ENCODE data around the gene RPS6KB2. TPM values are rescaled to one million over a fixed set of nuclear protein-coding genes. Genes with fewer than 3 reads are reported as not detected.

The RPS6KB2 gene
- total and polyA plus RNA-seq, 9 of the 15 experiments (the other 6 are each of a cell fraction or from before 2014, with no cell fraction given) = 0.42 to 122 (median 82.6) TPM

- TF ChIP-seq THRA (IDR thresholded peaks at IDR 0.05) (no peak), DMBX1 (CRISPR knock-in tag; IDR thresholded peaks at IDR 0.05; ENCODE audit: borderline replicate concordance) (no peak), ZBTB34 (CRISPR knock-in tag; IDR thresholded peaks at IDR 0.05) (no peak), ZSCAN32 (CRISPR knock-in tag; IDR thresholded peaks at IDR 0.05) (no peak), ZNF347 (CRISPR knock-in tag; IDR thresholded peaks at IDR 0.05; ENCODE audit: low read depth) (no peak), HOXB6 (CRISPR knock-in tag; IDR thresholded peaks at IDR 0.05; ENCODE audit: borderline replicate concordance) (no peak)
Observed at GRCh38 chr11:67407688-67408163, 20.6 kb upstream of the RPS6KB2 start (continued).

- in situ Hi-C loops (cut with MboI) (no loop called here), intact Hi-C loops (cut with micrococcal nuclease) (no loop called here)
- Histone ChIP-seq H2AFZ (ENCODE audit: low read depth, low read length) (no peak overlapping the region), H3K36me3 (ENCODE audit: control insufficient read depth, insufficient read depth, low read length) (no peaks in the 10 kb centered on the region), H3K79me2 (ENCODE audit: control insufficient read depth, insufficient read depth, low read length) (no peaks in the 10 kb centered on the region), H3K27me3 (ENCODE audit: control insufficient read depth in 2 of 2, insufficient read depth in 2 of 2, low read length in 2 of 2) (no peaks in the 10 kb centered on the region), H3K27ac (ENCODE audit: extremely low read depth, low read depth, low read length) (no peak overlapping the region), H3K9me3 (replicated peaks; ENCODE audit: control insufficient read depth, insufficient read depth, low read depth, low read length) (no peaks in the 10 kb centered on the region), H3K4me2 (ENCODE audit: insufficient read depth, low read length) (no peak overlapping the region), H4K20me1 (replicated peaks; ENCODE audit: control insufficient read depth, insufficient read depth, low read length) (no peaks in the 10 kb centered on the region; the same call in 1 of the 2 replicates), H3K4me1 (replicated peaks in 1 of 2; ENCODE audit: control insufficient read depth in 2 of 2, insufficient read depth in 2 of 2, low read length in 2 of 2) (peaks cover 21 to 78% of the 10 kb centered on the region in 2 experiments), H3K4me3 (no peak overlapping the region), H3K9ac (ENCODE audit: insufficient read depth in 1 of 2, low read depth in 2 of 2, low read length in 2 of 2) (peak overlapping the region in 1 of 2 experiments; percentile 68; a peak in 2 of 4 replicates), H3K9me1 (ENCODE audit: control insufficient read depth, insufficient read depth, low read length) (no peaks in the 10 kb centered on the region)
- 38% methylated on average over 18 of the region's 18 CpGs for WGBS (ENCODE audit: insufficient coverage, low coverage, missing lambda C conversion rate)
- ChIA-PET CTCF (ENCODE audit: low intra/inter-chr PET ratio) (no interaction called here), POLR2A (interaction anchor here (0.6 to 1.6 kb wide), 6 partner anchors 9 to 120 kb away, joined by 3 to 6 read pairs (median 4); partner anchors contain the start of gene RPS6KB2)
- BruUV-seq (replicated peaks) = no TSS peak
- DNase-seq (ENCODE audit: extremely low read depth in 1 of 4, low spot score in 3 of 4) (no peak), ATAC-seq (no peak), FAIRE-seq (no peak)
- TF ChIP-seq BCL6 (CRISPR knock-in tag; IDR thresholded peaks at IDR 0.05) (no peak), SFPQ (IDR thresholded peaks at IDR 0.05; ENCODE audit: low read depth, low read length) (no peak), TGIF2 (CRISPR knock-in tag; IDR thresholded peaks at IDR 0.05) (no peak)
Observed at GRCh38 chr11:67408437-67409200, 19.7 kb upstream of the RPS6KB2 start.

Measured in K562 (cell line).